H1 (cell line): ENCODE data around the gene LIMK1.

Experiments
- CEBPB ChIP-seq: IDR thresholded peaks from 2 replicates; pipeline ENCODE4 v1.6.1; 2012; ENCODE audit warnings: low read depth, low read length
- CREB1 ChIP-seq: IDR thresholded peaks from 2 replicates; pipeline ENCODE4 v1.6.1; 2012; ENCODE audit warnings: inconsistent platforms
- CTCF ChIP-seq, 3 experiments: IDR thresholded peaks; 1 replicate in 2 of 3; 2 replicates in 1 of 3; pipeline versions ENCODE4 v1.5.1 to v1.6.1; 2011; ENCODE audit warnings: low read length in 3 of 3, mild to moderate bottlenecking in 3 of 3, inconsistent platforms in 2 of 3, low read depth in 1 of 3, moderate library complexity in 1 of 3; ENCODE audit not compliant: insufficient read depth in 1 of 3; ENCODE audit errors: control extremely low read depth in 1 of 3
- E2F6 ChIP-seq: IDR thresholded peaks from 2 replicates; pipeline ENCODE4 v1.6.1; 2012; ENCODE audit warnings: inconsistent platforms
- TAF1 ChIP-seq: IDR thresholded peaks from 2 replicates; pipeline ENCODE4 v1.6.1; 2011; ENCODE audit warnings: mild to moderate bottlenecking, low read depth, low read length
- TAF7 ChIP-seq: optimal IDR thresholded peaks from 2 replicates; pipeline ENCODE3; 2011; ENCODE audit warnings: low read depth, mild to moderate bottlenecking, inconsistent platforms, low read length, moderate library complexity, borderline replicate concordance

GRCh38 chr7:74043523-74043951 is 40.1 kb upstream of the LIMK1 start:
- TF ChIP-seq CTCF (IDR thresholded peaks at IDR 0.05; ENCODE audit: control extremely low read depth in 1 of 3, insufficient read depth in 1 of 3, low read depth in 1 of 3, low read length in 3 of 3) (no peak), CEBPB (no peak), TAF7 (no peak), E2F6 (no peak), CREB1 (no peak), TAF1 (no peak)
